ENCODE data around the gene NXPE4. TPM values are rescaled to one million over a fixed set of nuclear protein-coding genes. Genes with fewer than 3 reads are reported as not detected.
"Not testable (repeated sequence)": the region's sequence is repeated elsewhere in the genome, so short reads cannot be mapped to it uniquely, and the experiment has no call there.

The NXPE4 gene
- total RNA-seq, 1 experiment from 2014 or later: not detected

DNA sequence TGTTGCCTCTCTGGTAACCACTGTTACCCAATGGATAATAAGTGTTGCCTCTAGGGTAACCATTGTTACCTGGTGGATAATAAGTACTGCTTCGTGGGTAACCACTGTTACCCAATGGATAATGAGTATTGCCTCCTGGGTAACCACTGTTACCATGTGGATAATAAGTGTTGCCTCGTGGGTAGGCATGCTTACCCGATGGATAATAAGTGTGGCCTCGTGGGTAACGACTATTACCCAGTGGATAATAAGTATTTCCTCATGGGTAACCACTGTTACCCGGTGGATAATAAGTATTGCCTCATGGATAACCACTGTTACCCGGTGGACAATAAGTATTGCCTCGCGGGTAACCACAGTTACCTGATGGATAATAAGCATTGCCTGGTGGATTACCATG lies 13.8 kb upstream of the NXPE4 start:
- no peaks in the 10 kb centered on the region for H3K27me3 ChIP-seq (ENCODE audit: insufficient read depth, low read length)
- no peak overlapping the region for H3K18ac ChIP-seq (ENCODE audit: insufficient read length, low read depth, low read length)
- H4K8ac ChIP-seq (replicated peaks; ENCODE audit: insufficient read length, low read depth, low read length): no peak overlapping the region
- no peak overlapping the region for H3K9ac ChIP-seq (ENCODE audit: extremely low read depth, insufficient read length, low read length)
- no peaks in the 10 kb centered on the region for H3K23me2 ChIP-seq (ENCODE audit: insufficient read length, low read depth, low read length, poor library complexity, severe bottlenecking)
- H2AFZ ChIP-seq (ENCODE audit: low read length): no peak overlapping the region
- H3K4me1 ChIP-seq (ENCODE audit: insufficient read depth, low read length): no peaks in the 10 kb centered on the region
- no peak for DNase-seq
- H2BK20ac ChIP-seq (ENCODE audit: low read depth, low read length, poor library complexity, severe bottlenecking): no peak overlapping the region
- TF ChIP-seq CTCF (conservative IDR thresholded peaks at IDR 0.05): no peak
- no peak overlapping the region for H2BK12ac ChIP-seq (ENCODE audit: insufficient read length, low read depth, low read length)
- H3K4me2 ChIP-seq (ENCODE audit: insufficient read depth, insufficient read length, low read length): no peak overlapping the region
- no peak overlapping the region for H2BK5ac ChIP-seq (ENCODE audit: insufficient read length, low read length)
- no peak overlapping the region for H3K4me3 Mint-ChIP-seq
- H3K27ac Mint-ChIP-seq: no peak overlapping the region
- peaks cover 7% of the 10 kb centered on the region for H3K9me3 ChIP-seq (ENCODE audit: control insufficient read depth, low read depth, low read length)
- no peaks in the 10 kb centered on the region for H3K79me2 ChIP-seq (ENCODE audit: insufficient read depth, low read length)
- H4K5ac ChIP-seq (ENCODE audit: insufficient read length, low read depth, low read length): no peak overlapping the region
- no peak overlapping the region for H3K27ac ChIP-seq (ENCODE audit: insufficient read length, low read depth, low read length)
- H3K79me1 ChIP-seq (ENCODE audit: insufficient read depth, low read depth, low read length, poor library complexity, severe bottlenecking): no peaks in the 10 kb centered on the region
- no peak overlapping the region for H3K4ac ChIP-seq (ENCODE audit: low read depth, low read length)
- peaks cover 31 to 32% of the 10 kb centered on the region in 2 experiments for H3K9me3 Mint-ChIP-seq
- no peak overlapping the region for H3K56ac ChIP-seq (ENCODE audit: insufficient read length, low read depth, low read length)
- no peak overlapping the region for H3T11ph ChIP-seq (ENCODE audit: low read length)
- H3K36me3 Mint-ChIP-seq (ENCODE audit: insufficient read depth in 1 of 3, low read depth in 3 of 3): peaks cover 2 to 14% (median 4%) of the 10 kb centered on the region in 3 experiments; a peak in 2 of 7 replicates
- no peaks in the 10 kb centered on the region for H3K27me3 Mint-ChIP-seq (ENCODE audit: low read depth)
- no peak overlapping the region for H4K91ac ChIP-seq (ENCODE audit: insufficient read length, low read depth, low read length)
- H2AK5ac ChIP-seq (ENCODE audit: insufficient read length, low read length): no peak overlapping the region
- no CpG with 5 or more reads among the region's 9 CpGs for WGBS (ENCODE audit: extremely low coverage, insufficient read length, low lambda C conversion rate)
- H3K14ac ChIP-seq (ENCODE audit: insufficient read depth, low read length): no peak overlapping the region
- no peak overlapping the region for H2BK120ac ChIP-seq (ENCODE audit: low read depth, low read length, poor library complexity, severe bottlenecking)
- H3K23ac ChIP-seq (ENCODE audit: insufficient read length, low read depth, low read length): no peak overlapping the region
- no peak overlapping the region for H2BK15ac ChIP-seq (ENCODE audit: low read depth, low read length)
- H4K20me1 ChIP-seq (ENCODE audit: control insufficient read depth, insufficient read depth, insufficient read length): no peaks in the 10 kb centered on the region
- no peaks in the 10 kb centered on the region for H3K4me1 Mint-ChIP-seq

DNA sequence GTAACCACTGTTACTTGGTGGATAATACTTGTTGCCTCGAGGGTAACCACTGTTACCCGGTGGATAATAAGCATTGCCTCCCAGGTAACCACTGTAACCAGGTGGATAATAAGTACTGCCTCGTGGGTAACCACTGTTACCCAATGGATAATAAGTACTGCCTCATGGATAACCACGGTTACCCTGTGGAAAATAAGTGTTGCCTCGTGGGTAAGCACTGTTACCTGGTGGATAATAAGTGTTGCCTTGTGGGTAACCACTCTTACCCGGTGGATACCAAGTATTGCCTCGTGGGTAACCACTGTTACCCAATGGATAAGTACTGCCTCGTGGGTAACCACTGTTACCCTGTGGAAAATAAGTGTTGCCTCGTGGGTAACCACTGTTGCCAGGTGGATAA lies 13.0 kb upstream of the NXPE4 start:
- H3K9me3 Mint-ChIP-seq: peaks cover 25 to 30% of the 10 kb centered on the region in 2 experiments
- WGBS (ENCODE audit: extremely low coverage, insufficient read length, low lambda C conversion rate): no CpG with 5 or more reads among the region's 9 CpGs
- not testable (repeated sequence) for H3K79me1 ChIP-seq (ENCODE audit: insufficient read depth, low read depth, low read length, poor library complexity, severe bottlenecking); H3K4me3 Mint-ChIP-seq; H3K4ac ChIP-seq (ENCODE audit: low read depth, low read length); H4K5ac ChIP-seq (ENCODE audit: insufficient read length, low read depth, low read length); H4K91ac ChIP-seq (ENCODE audit: insufficient read length, low read depth, low read length); H3K23me2 ChIP-seq (ENCODE audit: insufficient read length, low read depth, low read length, poor library complexity, severe bottlenecking); H2BK12ac ChIP-seq (ENCODE audit: insufficient read length, low read depth, low read length); H3K56ac ChIP-seq (ENCODE audit: insufficient read length, low read depth, low read length); H3K27me3 ChIP-seq (ENCODE audit: insufficient read depth, low read length); H2BK20ac ChIP-seq (ENCODE audit: low read depth, low read length, poor library complexity, severe bottlenecking); H2BK5ac ChIP-seq (ENCODE audit: insufficient read length, low read length); H3K4me1 ChIP-seq (ENCODE audit: insufficient read depth, low read length); H2AFZ ChIP-seq (ENCODE audit: low read length); H3K4me2 ChIP-seq (ENCODE audit: insufficient read depth, insufficient read length, low read length); H3K23ac ChIP-seq (ENCODE audit: insufficient read length, low read depth, low read length); H3K79me2 ChIP-seq (ENCODE audit: insufficient read depth, low read length); H3K27ac Mint-ChIP-seq; H3K18ac ChIP-seq (ENCODE audit: insufficient read length, low read depth, low read length); H3K4me1 Mint-ChIP-seq; DNase-seq; H4K8ac ChIP-seq (replicated peaks; ENCODE audit: insufficient read length, low read depth, low read length); H3K27me3 Mint-ChIP-seq (ENCODE audit: low read depth); H3K9ac ChIP-seq (ENCODE audit: extremely low read depth, insufficient read length, low read length); H4K20me1 ChIP-seq (ENCODE audit: control insufficient read depth, insufficient read depth, insufficient read length); H2BK15ac ChIP-seq (ENCODE audit: low read depth, low read length); H3K27ac ChIP-seq (ENCODE audit: insufficient read length, low read depth, low read length); H3K9me3 ChIP-seq (ENCODE audit: control insufficient read depth, low read depth, low read length); H2BK120ac ChIP-seq (ENCODE audit: low read depth, low read length, poor library complexity, severe bottlenecking); H3K14ac ChIP-seq (ENCODE audit: insufficient read depth, low read length); H3T11ph ChIP-seq (ENCODE audit: low read length); H2AK5ac ChIP-seq (ENCODE audit: insufficient read length, low read length)
- peaks cover 2 to 14% (median 4%) of the 10 kb centered on the region in 3 experiments; a peak in 2 of 7 replicates for H3K36me3 Mint-ChIP-seq (ENCODE audit: insufficient read depth in 1 of 3, low read depth in 3 of 3)
